Measurements from ENCODE around the gene ZCCHC7.
"Not testable (repeated sequence)": the region's sequence is repeated elsewhere in the genome, so short reads cannot be mapped to it uniquely, and the experiment has no call there.

ZCCHC7 gene

DNA sequence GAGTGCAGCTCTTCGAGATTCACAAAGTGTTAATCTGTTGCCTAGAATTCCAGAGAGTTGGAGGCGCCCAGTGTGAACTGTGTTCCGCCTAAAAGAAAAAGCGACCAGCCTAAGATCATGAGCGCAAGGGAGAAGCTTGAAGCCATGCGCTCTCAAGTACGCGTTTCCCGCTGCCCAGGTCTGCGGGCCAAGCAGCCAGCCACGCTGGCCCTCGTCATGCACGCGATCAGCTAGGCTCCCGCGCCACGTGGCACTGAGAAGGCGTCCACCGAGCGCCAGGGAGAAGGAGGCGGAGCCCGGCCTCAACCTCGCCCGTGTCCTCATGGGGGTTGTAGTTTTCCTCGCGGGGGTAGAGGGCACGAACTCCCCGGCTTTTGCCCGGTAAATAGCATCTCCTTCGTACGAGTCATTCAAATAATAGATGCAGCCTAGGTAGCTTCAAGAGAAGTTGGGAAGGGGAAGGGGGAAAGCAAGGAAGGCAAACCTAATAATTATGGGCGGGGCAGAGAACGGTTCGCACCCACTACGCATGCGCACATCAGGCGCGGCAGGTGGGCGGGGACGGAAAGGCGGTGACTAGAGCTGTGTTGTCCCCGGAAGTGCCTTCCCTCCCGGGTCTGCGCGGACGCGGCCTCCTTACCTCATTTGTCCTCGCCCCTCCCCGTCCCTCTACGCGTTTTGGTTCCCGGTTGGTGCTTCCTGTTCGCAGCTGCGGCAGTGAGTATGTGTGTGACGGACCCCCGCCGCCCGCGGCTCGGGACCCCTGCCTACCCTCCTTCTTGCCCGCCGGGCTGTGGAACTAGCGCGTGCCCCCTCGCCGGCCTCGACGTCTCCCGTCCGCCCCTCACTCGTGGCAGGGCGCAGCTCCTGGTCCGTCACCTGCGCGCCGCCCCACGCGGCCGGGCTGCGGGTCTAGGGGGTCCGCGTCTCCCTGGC is at the start of gene ZCCHC7:
ZCCHC7 (plus strand) TSS at position 668 of the 936 bp plus-strand sequence.
- peak; percentile 99 for DNase-seq (ENCODE audit: low spot score)

DNA sequence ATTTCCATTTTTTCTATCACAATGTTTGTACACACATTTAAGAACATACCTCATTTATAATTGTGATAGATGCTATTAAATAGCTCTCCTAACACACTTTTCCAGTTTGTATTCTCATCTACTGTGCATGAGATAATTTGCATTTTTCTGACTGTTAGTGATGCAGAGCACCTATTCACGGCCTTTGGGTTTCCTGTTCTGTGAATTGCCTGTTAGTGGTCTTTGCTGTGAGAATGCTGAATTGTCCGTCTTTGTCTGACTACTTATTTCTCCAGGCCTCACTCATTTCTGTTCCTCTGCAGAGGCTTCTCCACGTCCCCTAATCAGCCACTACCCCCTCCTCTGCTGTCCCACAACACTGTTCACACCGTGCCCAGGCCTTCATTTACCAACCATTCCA is 45.6 kb upstream of the ZCCHC7 start:
- DNase-seq (ENCODE audit: low spot score): not testable (repeated sequence)

DNA sequence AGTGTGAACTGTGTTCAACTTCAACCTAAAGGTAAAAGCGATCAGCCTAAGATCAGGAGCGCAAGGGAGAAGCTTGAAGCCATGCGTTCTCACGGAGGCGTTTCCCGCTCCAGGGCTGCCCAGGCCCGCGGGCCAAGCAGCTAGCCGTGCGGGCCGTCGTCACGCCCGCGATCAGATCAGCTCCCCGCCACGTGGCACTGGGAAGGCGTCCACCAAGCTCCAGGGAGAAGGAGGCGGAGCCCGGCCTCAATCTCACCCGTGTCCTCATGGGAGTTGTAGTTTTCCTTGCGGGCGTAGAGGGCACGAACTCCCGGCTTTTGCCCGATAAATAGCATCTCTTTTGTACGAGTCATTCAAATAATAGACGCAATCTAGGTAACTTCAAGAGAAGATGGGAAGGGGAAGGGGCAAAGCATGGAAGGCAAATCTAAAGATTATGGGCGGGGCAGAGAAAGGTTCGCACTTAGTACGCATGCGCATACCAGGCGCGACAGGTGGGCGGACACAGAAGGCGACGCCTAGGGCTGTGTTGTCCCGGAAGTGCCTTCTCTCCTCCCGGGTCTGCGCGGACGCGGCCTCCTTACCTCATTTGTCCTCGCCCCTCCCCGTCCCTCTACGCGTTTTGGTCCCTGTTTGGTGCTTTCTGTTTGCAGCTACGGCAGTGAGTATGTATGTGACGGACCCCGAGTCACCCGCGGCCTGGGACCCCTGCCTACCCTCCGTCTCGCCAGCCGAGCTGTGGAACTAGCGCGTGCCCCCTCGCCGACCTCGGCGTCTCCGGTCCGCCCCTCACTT is 40.8 kb upstream of the ZCCHC7 start:
- peak; percentile 98 for DNase-seq (ENCODE audit: low spot score)

- DNase-seq (ENCODE audit: low spot score): not testable (repeated sequence)
Measured at GRCh38 chr9:37080165-37080628, 40.2 kb upstream of the ZCCHC7 start.

- not testable (repeated sequence) for DNase-seq (ENCODE audit: low spot score)
Measured at GRCh38 chr9:37081507-37081906, 38.9 kb upstream of the ZCCHC7 start.

GRCh38 chr9:37082214-37082765 is 38.1 kb upstream of the ZCCHC7 start:
- no peak for DNase-seq (ENCODE audit: low spot score)

- no peak for DNase-seq (ENCODE audit: low spot score)
Measured at GRCh38 chr9:37083654-37084053, 36.7 kb upstream of the ZCCHC7 start.

- no peak for DNase-seq (ENCODE audit: low spot score)
Measured at GRCh38 chr9:37085233-37085632, 35.1 kb upstream of the ZCCHC7 start.

- not testable (repeated sequence) for DNase-seq (ENCODE audit: low spot score)
Measured at GRCh38 chr9:37092714-37093295, 27.6 kb upstream of the ZCCHC7 start.

DNA sequence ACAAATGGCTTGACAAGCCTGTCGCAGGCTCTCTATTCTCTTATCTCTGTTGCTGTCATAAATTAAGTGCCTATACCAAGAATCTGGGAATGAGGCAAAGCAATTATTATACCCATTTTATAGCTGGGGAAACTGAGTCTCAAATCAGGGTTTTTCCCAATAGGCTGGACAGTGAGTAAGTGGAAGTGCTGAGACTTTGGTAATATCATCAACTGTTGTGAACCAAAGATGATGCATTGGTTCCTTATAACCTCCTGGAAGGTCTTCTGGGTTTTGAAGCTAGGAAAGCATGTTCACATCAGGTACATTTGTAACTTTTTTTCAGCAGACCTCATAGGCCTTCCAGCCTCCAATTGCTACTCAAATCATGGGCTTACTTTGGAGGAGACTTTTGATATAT is 25.6 kb upstream of the ZCCHC7 start:
- DNase-seq (ENCODE audit: low spot score): no peak

DNA sequence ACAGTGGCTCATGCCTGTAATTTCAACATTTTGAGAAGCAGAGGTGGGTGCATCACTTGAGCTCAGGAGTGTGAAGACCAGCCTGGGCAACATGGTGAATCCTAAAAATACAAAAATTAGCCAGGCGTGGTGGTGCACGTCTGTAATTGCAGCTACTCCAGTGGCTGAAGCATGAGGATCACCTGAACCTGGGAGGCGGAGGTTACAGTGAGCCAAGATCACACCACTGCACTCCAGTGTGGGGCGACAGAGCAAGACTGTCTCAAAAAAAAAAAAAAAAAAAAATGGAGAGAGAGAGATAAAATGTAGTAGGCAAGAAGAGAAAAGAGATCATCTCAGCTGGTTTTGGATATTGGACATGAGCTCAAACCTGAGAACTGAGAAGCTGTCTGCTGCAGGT is 23.7 kb upstream of the ZCCHC7 start:
- DNase-seq (ENCODE audit: low spot score): no peak

DNA sequence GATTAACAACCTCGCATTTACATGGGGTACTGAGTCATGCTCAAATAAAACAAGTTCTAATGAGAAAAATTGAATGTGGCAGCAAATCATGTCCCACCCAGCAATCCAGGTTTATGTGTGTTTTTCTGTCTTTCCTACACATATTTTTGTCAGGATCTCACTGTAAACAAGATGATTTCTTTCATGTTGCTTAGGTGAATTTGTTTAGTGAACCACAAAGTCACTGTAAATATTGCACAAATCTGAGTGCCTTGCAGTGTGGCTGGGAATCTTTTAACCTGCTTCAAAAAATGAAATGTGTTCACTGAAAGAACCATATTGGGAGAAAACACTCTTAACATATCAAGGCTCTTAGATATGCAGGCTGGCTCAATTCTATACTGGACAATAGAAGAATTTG is 23.1 kb upstream of the ZCCHC7 start:
- DNase-seq (ENCODE audit: low spot score): no peak

- no peak for DNase-seq (ENCODE audit: low spot score)
Measured at GRCh38 chr9:37100327-37100726, 20.0 kb upstream of the ZCCHC7 start.

DNA sequence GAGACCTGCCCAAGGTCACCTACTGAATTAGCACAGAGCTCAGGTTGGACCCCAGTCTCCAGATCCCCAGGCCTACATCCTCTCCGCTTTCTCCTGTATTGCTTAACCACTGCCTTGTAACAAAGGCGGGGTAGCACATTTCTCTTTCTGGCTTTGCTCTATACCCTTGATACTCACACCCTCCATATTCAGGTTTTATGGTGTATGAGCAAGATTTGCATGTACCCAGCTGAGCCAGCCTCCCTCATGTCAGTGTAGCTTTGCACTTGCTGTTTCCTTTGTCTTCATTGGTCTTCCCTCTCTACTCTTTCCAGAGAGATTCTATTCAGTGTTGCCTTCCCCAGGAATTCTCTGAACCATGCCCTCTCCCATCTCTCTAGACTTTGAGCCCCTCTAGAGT is 19.6 kb upstream of the ZCCHC7 start:
- no peak for DNase-seq (ENCODE audit: low spot score)

DNA sequence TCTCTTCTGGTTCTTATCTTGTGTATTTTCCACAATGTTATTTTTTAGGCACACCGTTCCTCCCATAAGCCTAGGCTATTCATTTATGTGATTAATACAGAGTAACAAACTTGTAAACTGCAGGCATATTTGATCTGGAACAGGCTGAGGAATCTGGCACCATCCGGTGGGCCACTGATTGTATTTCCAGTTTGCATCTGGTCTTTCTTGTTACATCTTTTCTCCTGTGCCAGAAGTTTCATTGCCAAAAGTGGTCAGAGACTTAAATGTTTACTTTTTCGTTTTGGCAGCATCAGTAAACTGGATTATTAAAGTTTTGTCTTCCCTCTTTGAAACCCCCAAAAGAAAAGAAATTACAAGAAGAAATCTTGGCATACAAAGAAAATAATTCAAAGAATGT is 17.9 kb upstream of the ZCCHC7 start:
- DNase-seq (ENCODE audit: low spot score): no peak

GRCh38 chr9:37104183-37104889 is 16.0 kb upstream of the ZCCHC7 start:
- DNase-seq (ENCODE audit: low spot score): peak; percentile 79

DNA sequence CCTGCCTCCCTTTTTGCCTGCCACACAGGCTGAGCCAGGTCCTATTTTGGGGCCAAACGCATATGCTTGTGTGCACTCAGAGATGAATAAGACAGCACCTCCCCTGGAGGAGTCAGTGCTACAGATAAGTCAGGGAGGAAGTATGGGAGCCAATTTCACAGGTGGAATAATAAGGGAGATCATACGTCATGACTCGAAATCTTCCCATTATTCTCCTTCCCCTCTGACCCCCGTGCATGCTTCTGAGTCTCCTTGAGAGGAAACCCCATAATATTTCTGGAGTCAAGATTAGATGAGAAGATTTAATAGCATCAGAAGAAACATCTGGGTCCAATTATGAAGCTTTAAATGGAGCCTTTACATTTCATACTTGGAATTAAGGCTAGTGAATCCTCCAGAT is 15.1 kb upstream of the ZCCHC7 start:
- DNase-seq (ENCODE audit: low spot score): no peak

GRCh38 chr9:37107701-37108100 is 12.7 kb upstream of the ZCCHC7 start:
- no peak for DNase-seq (ENCODE audit: low spot score)

DNA sequence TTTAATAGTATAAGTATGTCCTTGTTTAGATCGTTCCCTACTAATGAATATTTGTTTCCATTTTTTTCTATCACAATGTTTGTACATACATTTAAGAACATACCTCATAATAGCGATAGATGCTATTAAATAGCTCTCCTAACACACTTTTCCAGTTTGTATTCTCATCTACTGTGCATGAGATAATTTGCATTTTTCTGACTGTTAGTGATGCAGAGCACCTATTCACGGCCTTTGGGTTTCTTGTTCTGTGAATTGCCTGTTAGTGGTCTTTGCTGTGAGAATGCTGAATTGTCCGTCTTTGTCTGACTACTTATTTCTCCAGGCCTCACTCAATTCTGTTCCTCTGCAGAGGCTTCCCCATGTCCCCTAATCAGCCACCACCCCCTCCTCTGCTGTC is 5.9 kb upstream of the ZCCHC7 start:
- DNase-seq (ENCODE audit: low spot score): not testable (repeated sequence)

GRCh38 chr9:37117956-37118355 is 2.4 kb upstream of the ZCCHC7 start:
- no peak for DNase-seq (ENCODE audit: low spot score)

GRCh38 chr9:37119360-37119759 is 1.0 kb upstream of the ZCCHC7 start:
- no peak for DNase-seq (ENCODE audit: low spot score)
